ENCODE measurements around the gene NR2F6.

NR2F6 gene

GRCh38 chr19:17259934-17260333 lies 14.2 kb upstream of the NR2F6 start:
- TF ChIP-seq CTCF (IDR thresholded peaks at IDR 0.05; ENCODE audit: low read depth, low read length, poor library complexity, severe bottlenecking): no peak
- no peak for TF ChIP-seq EZH2phosphoT487 (IDR thresholded peaks at IDR 0.05; ENCODE audit: borderline replicate concordance, low read length)
- Histone ChIP-seq H3K79me2 (ENCODE audit: control insufficient read depth, low read length) (no peaks in the 10 kb centered on the region), H3K4me1 (ENCODE audit: control insufficient read depth, low read length) (peaks cover 29% of the 10 kb centered on the region), H3K4me2 (ENCODE audit: low read length) (no peak overlapping the region), H4K20me1 (ENCODE audit: control insufficient read depth, insufficient read depth, low read depth, low read length) (no peaks in the 10 kb centered on the region), H3K36me3 (ENCODE audit: control insufficient read depth, low read length) (no peaks in the 10 kb centered on the region), H3K27ac (ENCODE audit: low read depth, low read length) (no peak overlapping the region), H3K4me3 (ENCODE audit: low read length) (no peak overlapping the region), H3K27me3 (ENCODE audit: control insufficient read depth, low read length) (no peaks in the 10 kb centered on the region), H3K9me2 (replicated peaks; ENCODE audit: control insufficient read depth, low read length) (no peaks in the 10 kb centered on the region), H3K9me3 (ENCODE audit: control insufficient read depth, insufficient read depth, low read length) (no peaks in the 10 kb centered on the region), H3F3A (ENCODE audit: control insufficient read depth, insufficient read depth) (peaks cover 11% of the 10 kb centered on the region; the same call in 1 of the 2 replicates)

DNA sequence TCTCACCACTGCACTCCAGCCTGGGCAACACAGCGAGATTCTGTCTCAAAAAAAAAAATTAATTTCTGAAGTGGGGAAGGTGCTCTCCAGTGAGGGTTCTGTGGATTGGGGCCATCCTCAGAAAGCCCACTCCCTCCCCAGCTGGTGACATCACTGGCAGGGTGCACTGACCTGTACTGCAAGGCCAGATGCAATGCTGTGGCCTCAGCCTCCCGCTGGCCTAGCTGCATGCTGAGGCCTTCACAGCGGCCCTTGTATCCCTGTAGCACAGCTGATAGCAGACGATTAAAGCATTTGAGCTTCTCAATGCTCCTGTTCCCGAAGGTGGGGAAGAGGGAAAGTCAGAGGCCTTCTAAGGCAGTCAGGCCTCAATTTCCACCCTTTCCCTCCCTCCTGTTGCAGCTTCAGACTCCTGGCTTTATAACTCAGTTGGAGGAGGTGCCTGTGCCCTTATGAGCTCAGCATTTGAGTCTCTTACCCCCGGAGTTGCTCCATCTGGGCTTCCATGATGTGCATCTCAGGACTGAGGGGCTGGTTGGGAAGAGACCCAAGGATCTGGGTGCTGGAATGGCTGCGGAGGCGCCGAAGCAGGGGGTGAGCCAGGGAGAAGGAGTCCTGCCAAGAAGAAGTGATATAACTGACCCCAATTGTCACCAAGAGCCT lies 13.5 kb upstream of the NR2F6 start:
- no peaks in the 10 kb centered on the region for H3K27me3 ChIP-seq (ENCODE audit: control insufficient read depth, low read length)
- peaks cover 11% of the 10 kb centered on the region; the same call in 1 of the 2 replicates for H3F3A ChIP-seq (ENCODE audit: control insufficient read depth, insufficient read depth)
- H3K79me2 ChIP-seq (ENCODE audit: control insufficient read depth, low read length): no peaks in the 10 kb centered on the region
- no peak for TF ChIP-seq CTCF (IDR thresholded peaks at IDR 0.05; ENCODE audit: low read depth, low read length, poor library complexity, severe bottlenecking)
- no peak for TF ChIP-seq EZH2phosphoT487 (IDR thresholded peaks at IDR 0.05; ENCODE audit: borderline replicate concordance, low read length)
- no peaks in the 10 kb centered on the region for H3K9me3 ChIP-seq (ENCODE audit: control insufficient read depth, insufficient read depth, low read length)
- no peaks in the 10 kb centered on the region for H3K9me2 ChIP-seq (replicated peaks; ENCODE audit: control insufficient read depth, low read length)
- H3K4me3 ChIP-seq (ENCODE audit: low read length): no peak overlapping the region
- no peak overlapping the region for H3K27ac ChIP-seq (ENCODE audit: low read depth, low read length)
- H3K4me2 ChIP-seq (ENCODE audit: low read length): no peak overlapping the region
- H3K4me1 ChIP-seq (ENCODE audit: control insufficient read depth, low read length): peaks cover 22% of the 10 kb centered on the region
- H3K36me3 ChIP-seq (ENCODE audit: control insufficient read depth, low read length): no peaks in the 10 kb centered on the region
- no peaks in the 10 kb centered on the region for H4K20me1 ChIP-seq (ENCODE audit: control insufficient read depth, insufficient read depth, low read depth, low read length)

GRCh38 chr19:17256130-17256529 lies 10.4 kb upstream of the NR2F6 start:
- Histone ChIP-seq H3K36me3 (ENCODE audit: control insufficient read depth, low read length) (no peaks in the 10 kb centered on the region), H3K79me2 (ENCODE audit: control insufficient read depth, low read length) (no peaks in the 10 kb centered on the region), H3K4me1 (ENCODE audit: control insufficient read depth, low read length) (peaks cover 8% of the 10 kb centered on the region), H3K27me3 (ENCODE audit: control insufficient read depth, low read length) (no peaks in the 10 kb centered on the region), H3K9me2 (replicated peaks; ENCODE audit: control insufficient read depth, low read length) (no peaks in the 10 kb centered on the region), H4K20me1 (ENCODE audit: control insufficient read depth, insufficient read depth, low read depth, low read length) (no peaks in the 10 kb centered on the region), H3K27ac (ENCODE audit: low read depth, low read length) (no peak overlapping the region), H3K9me3 (ENCODE audit: control insufficient read depth, insufficient read depth, low read length) (no peaks in the 10 kb centered on the region), H3F3A (ENCODE audit: control insufficient read depth, insufficient read depth) (0 out of 2 replicates have a peak, but pooled peaks cover 2% of the 10 kb centered on the region), H3K4me2 (ENCODE audit: low read length) (no peak overlapping the region), H3K4me3 (ENCODE audit: low read length) (no peak overlapping the region)
- TF ChIP-seq CTCF (IDR thresholded peaks at IDR 0.05; ENCODE audit: low read depth, low read length, poor library complexity, severe bottlenecking) (no peak), EZH2phosphoT487 (IDR thresholded peaks at IDR 0.05; ENCODE audit: borderline replicate concordance, low read length) (no peak)
